IPS DF 4.7 (cell line): ENCODE results near the gene KNDC1.

Source experiments
- DNase-seq: peaks from one replicate; pipeline ENCODE4 v3.0.0-alpha.2; 2013; ENCODE audit warnings: low spot score; ENCODE audit errors: extremely low read depth

KNDC1 gene

DNA sequence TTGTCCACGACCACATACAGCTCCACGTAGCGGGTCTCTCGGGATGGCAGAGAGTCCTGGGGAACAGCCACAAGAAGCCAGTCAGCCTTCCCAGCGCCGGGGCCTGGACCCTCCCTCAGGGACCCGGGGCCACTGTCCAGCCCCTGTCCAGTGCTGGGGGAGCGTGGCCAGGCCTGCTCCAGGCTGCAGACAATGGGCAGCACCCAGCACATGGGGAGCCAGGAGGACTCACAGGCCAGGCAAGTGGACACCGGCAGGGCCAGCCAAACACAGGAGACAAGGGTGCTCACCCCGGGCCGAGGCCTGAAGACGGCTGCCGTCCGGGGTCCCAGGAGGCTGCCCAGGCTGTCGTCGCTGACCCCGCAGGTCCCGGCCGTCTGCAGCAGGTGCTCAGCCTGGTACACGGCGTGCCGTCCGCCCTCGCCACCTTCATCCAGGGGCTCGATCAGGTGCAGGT, 113.0 kb downstream of the KNDC1 start:
- no peak for DNase-seq

DNA sequence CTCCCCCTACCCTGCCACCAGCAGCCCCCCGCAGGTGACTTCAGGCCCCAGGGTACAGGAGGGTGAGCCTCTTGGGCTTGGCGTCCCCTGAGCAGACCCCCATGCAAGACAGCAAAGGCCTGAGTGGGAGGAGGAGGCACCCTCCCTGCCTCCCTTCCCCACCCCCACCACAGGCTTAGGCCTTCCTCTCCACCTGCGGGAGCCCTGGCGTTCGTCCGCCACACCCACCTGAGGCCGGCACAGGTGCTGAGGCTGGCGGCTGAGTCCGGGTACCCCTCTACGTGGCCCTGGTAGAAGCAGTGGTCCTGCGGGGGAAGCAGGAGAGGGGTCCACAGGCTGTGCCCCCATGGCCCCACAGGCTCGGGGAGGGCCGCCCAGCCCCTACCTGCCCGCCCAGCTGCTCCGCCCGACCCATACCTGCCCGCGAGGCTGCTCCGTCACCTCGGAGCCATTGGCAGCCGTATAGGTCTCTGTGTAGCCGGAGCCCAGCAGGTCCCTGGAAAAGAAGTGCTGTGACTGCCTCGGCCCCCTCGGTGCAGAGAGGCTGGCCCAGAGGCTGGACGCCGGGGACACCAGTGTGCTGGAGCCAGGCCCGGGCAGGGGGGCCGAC, 113.6 kb downstream of the KNDC1 start:
- no peak for DNase-seq

DNA sequence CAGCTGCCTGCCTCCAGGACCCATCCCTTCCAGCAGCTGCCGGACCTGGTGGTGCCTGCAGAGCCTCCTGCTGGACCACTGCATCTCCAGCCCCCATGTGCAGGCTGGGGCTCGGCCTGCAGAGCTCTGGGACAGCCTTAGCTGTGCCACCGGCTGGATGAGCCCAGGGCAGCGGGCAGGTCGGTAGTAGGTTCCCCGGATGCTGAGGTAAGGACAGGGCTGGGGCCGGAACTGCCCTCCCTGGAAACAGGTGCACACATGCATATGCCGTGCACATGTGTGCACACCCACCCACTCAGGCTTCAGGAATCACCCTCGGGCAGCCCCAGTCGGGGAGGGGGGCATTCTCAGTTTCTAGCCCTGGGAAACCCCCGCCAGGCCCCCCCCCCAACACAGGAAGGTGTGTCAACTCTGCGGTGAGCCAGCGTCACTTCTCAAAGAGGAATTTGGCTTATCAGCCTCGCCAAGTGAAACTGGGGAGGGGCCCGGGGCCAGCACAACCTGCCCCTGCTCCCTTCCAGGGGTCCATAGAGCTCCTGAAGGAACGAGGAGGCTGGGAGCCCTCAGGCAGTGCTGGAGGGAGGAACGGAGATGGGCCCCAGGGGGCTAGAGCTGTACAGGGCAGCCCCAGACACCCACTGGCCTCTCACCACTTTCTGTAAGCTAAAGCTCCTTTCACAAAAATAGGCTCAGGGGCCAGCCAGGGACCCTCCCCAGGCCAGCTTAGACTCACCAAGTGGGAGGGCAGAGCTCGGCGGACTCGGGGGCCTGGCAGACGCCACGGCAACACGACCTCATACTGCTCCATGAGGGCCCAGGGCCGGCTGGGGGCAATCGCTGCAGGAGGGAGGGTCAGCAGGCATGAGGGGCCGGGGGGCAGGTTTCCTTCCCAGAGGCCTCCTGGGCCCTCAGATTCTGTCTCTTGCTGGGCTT, 115.0 kb downstream of the KNDC1 start:
- DNase-seq = no peak

- DNase-seq = no peak
These were observed 115.7 kb downstream of the KNDC1 start for GRCh38 chr10:133275684-133276092.
